Activated CD4-positive, alpha-beta T cell treated with anti-CD3 and anti-CD28 coated beads, Interleukin-2, amount 10 ng/mL, durations not matched to agents 24 days and 14 days (primary cell): ENCODE data around the gene NDUFAF3. TPM values are rescaled to one million over a fixed set of nuclear protein-coding genes. Genes with fewer than 3 reads are reported as not detected.

Experiments
- DNase-seq: peaks from one replicate; pipeline ENCODE4 v3.0.0; 2022
- H3K27ac Mint-ChIP-seq: one replicate; pipeline ENCODE4 v1.8.0; 2022; ENCODE audit warnings: mild to moderate bottlenecking, mixed read lengths
- H3K27me3 Mint-ChIP-seq: one replicate; pipeline ENCODE4 v1.8.0; 2022; ENCODE audit warnings: mixed read lengths
- H3K36me3 Mint-ChIP-seq: one replicate; pipeline ENCODE4 v1.8.0; 2022; ENCODE audit warnings: low read depth, mild to moderate bottlenecking, mixed read lengths
- H3K4me1 Mint-ChIP-seq: one replicate; pipeline ENCODE4 v1.8.0; 2021; ENCODE audit warnings: mixed read lengths
- H3K4me3 Mint-ChIP-seq: one replicate; pipeline ENCODE4 v1.8.0; 2022; ENCODE audit warnings: mild to moderate bottlenecking, moderate library complexity, mixed read lengths
- H3K9me3 Mint-ChIP-seq: one replicate; pipeline ENCODE4 v1.8.0; 2021; ENCODE audit warnings: mixed read lengths
- intact Hi-C: fragments of 100-400 bp; cut with micrococcal nuclease; formaldehyde crosslinking; loops from one replicate; pipeline ENCODE4 v1.15.1; 2023
- total RNA-seq: library from RNA; stranded (reverse); gene quantifications from 2 replicates; pipeline ENCODE4 v1.2.3, GENCODE V29; 2022

NDUFAF3 gene
- 123 and 126 TPM in 2 replicates for total RNA-seq

GRCh38 chr3:49021813-49022687 lies at the start of gene NDUFAF3:
NDUFAF3 (plus strand) TSS chr3:49022121; CDS start chr3:49022145, 24 bp downstream.
- Mint-ChIP-seq H3K27me3 (no peaks in the 10 kb centered on the region), H3K9me3 (no peaks in the 10 kb centered on the region), H3K36me3 (peaks cover 47% of the 10 kb centered on the region), H3K27ac (peak within 1 kb of the TSS; percentile 98), H3K4me1 (peaks cover 35% of the 10 kb centered on the region), H3K4me3 (peak within 1 kb of the TSS; percentile 96)
- intact Hi-C loops: loop anchor here (1.0 to 10.0 kb wide), 5 partner anchors 7 to 837 kb away; partner anchors contain the start of genes ARIH2, CDC25A, IMPDH2 and P4HTM
- peak; percentile 98 for DNase-seq

- Mint-ChIP-seq H3K27ac (no peak overlapping the region), H3K36me3 (peaks cover 58% of the 10 kb centered on the region), H3K4me1 (peaks cover 5% of the 10 kb centered on the region), H3K4me3 (no peak overlapping the region), H3K9me3 (no peaks in the 10 kb centered on the region), H3K27me3 (no peaks in the 10 kb centered on the region)
- DNase-seq: no peak
- intact Hi-C loops: no loop called here
Observed at GRCh38 chr3:48974076-48974864, 47.7 kb upstream of the NDUFAF3 start.

- H3K4me3 Mint-ChIP-seq: no peak overlapping the region
- H3K27me3 Mint-ChIP-seq: no peaks in the 10 kb centered on the region
- intact Hi-C loops: no loop called here
- H3K4me1 Mint-ChIP-seq: no peaks in the 10 kb centered on the region
- peak; percentile 53 for DNase-seq
- peak overlapping the region; percentile 43 for H3K27ac Mint-ChIP-seq
- H3K9me3 Mint-ChIP-seq: no peaks in the 10 kb centered on the region
- peaks cover 65% of the 10 kb centered on the region for H3K36me3 Mint-ChIP-seq
Observed at GRCh38 chr3:48979451-48979850, 42.5 kb upstream of the NDUFAF3 start.

GRCh38 chr3:48980295-48980694 lies 41.6 kb upstream of the NDUFAF3 start:
- Mint-ChIP-seq H3K36me3 (peaks cover 61% of the 10 kb centered on the region), H3K4me1 (no peaks in the 10 kb centered on the region), H3K27me3 (no peaks in the 10 kb centered on the region), H3K9me3 (no peaks in the 10 kb centered on the region), H3K4me3 (no peak overlapping the region), H3K27ac (no peak overlapping the region)
- no peak for DNase-seq
- intact Hi-C loops: no loop called here

- Mint-ChIP-seq H3K27ac (no peak overlapping the region), H3K4me1 (peaks cover 2% of the 10 kb centered on the region), H3K36me3 (peaks cover 56% of the 10 kb centered on the region), H3K9me3 (no peaks in the 10 kb centered on the region), H3K27me3 (no peaks in the 10 kb centered on the region), H3K4me3 (no peak overlapping the region)
- intact Hi-C loops: no loop called here
- no peak for DNase-seq
Observed at GRCh38 chr3:48982016-48982415, 39.9 kb upstream of the NDUFAF3 start.

GRCh38 chr3:48982686-48983085 lies 39.2 kb upstream of the NDUFAF3 start:
- DNase-seq: no peak
- no peak overlapping the region for H3K27ac Mint-ChIP-seq

GRCh38 chr3:48983096-48983495 lies 38.8 kb upstream of the NDUFAF3 start:
- H3K4me3 Mint-ChIP-seq: no peak overlapping the region
- intact Hi-C loops: no loop called here
- no peaks in the 10 kb centered on the region for H3K9me3 Mint-ChIP-seq
- H3K27ac Mint-ChIP-seq: no peak overlapping the region
- no peak for DNase-seq
- peaks cover 6% of the 10 kb centered on the region for H3K4me1 Mint-ChIP-seq
- no peaks in the 10 kb centered on the region for H3K27me3 Mint-ChIP-seq
- H3K36me3 Mint-ChIP-seq: peaks cover 54% of the 10 kb centered on the region

More at GRCh38 chr3:48982686-48983085, 39.2 kb upstream of the NDUFAF3 start:
- Mint-ChIP-seq H3K36me3 (peaks cover 56% of the 10 kb centered on the region), H3K9me3 (no peaks in the 10 kb centered on the region), H3K4me1 (peaks cover 3% of the 10 kb centered on the region), H3K4me3 (no peak overlapping the region), H3K27me3 (no peaks in the 10 kb centered on the region)
- intact Hi-C loops: no loop called here

- Mint-ChIP-seq H3K9me3 (no peaks in the 10 kb centered on the region), H3K4me1 (peaks cover 15% of the 10 kb centered on the region), H3K36me3 (peaks cover 47% of the 10 kb centered on the region), H3K4me3 (no peak overlapping the region), H3K27ac (no peak overlapping the region), H3K27me3 (no peaks in the 10 kb centered on the region)
- intact Hi-C loops: no loop called here
- DNase-seq: no peak
Observed at GRCh38 chr3:48984663-48985062, 37.3 kb upstream of the NDUFAF3 start.

GRCh38 chr3:48985831-48986376 lies 36.0 kb upstream of the NDUFAF3 start:
- H3K27ac Mint-ChIP-seq: no peak overlapping the region
- H3K4me1 Mint-ChIP-seq: peaks cover 17% of the 10 kb centered on the region
- H3K9me3 Mint-ChIP-seq: no peaks in the 10 kb centered on the region
- no peak overlapping the region for H3K4me3 Mint-ChIP-seq
- intact Hi-C loops: no loop called here
- DNase-seq: peak; percentile 53
- H3K36me3 Mint-ChIP-seq: peaks cover 44% of the 10 kb centered on the region
- no peaks in the 10 kb centered on the region for H3K27me3 Mint-ChIP-seq

GRCh38 chr3:48989126-48989795 lies 32.7 kb upstream of the NDUFAF3 start:
- H3K27ac Mint-ChIP-seq: peak overlapping the region; percentile 95
- peak overlapping the region; percentile 96 for H3K4me3 Mint-ChIP-seq
- peaks cover 35% of the 10 kb centered on the region for H3K4me1 Mint-ChIP-seq
- H3K36me3 Mint-ChIP-seq: peaks cover 29% of the 10 kb centered on the region
- H3K27me3 Mint-ChIP-seq: no peaks in the 10 kb centered on the region
- no peaks in the 10 kb centered on the region for H3K9me3 Mint-ChIP-seq
- peak; percentile 58 for DNase-seq
- intact Hi-C loops: loop anchor here (1.0 to 2.0 kb wide), 4 partner anchors 18 to 170 kb away; partner anchors contain the start of genes QRICH1 and WDR6

- Mint-ChIP-seq H3K4me3 (peak within 1 kb of the TSS; percentile 96), H3K9me3 (no peaks in the 10 kb centered on the region), H3K36me3 (peaks cover 28% of the 10 kb centered on the region), H3K27me3 (no peaks in the 10 kb centered on the region), H3K27ac (peak within 1 kb of the TSS; percentile 95), H3K4me1 (peaks cover 36% of the 10 kb centered on the region)
- DNase-seq: peak; percentile 91
- intact Hi-C loops: loop anchor here (1.0 to 2.0 kb wide), 5 partner anchors 17 to 169 kb away; partner anchors contain the start of genes QRICH1 and WDR6
Observed at GRCh38 chr3:48989796-48990635, 31.9 kb upstream of the NDUFAF3 start, which contains the start of gene P4HTM. P4HTM (plus strand) TSS chr3:48990241; CDS start chr3:48990257, 16 bp downstream.

GRCh38 chr3:48990636-48991469 lies 31.1 kb upstream of the NDUFAF3 start:
- peak overlapping the region; percentile 93 for H3K27ac Mint-ChIP-seq
- H3K4me3 Mint-ChIP-seq: peak overlapping the region; percentile 95
- peaks cover 29% of the 10 kb centered on the region for H3K36me3 Mint-ChIP-seq
- H3K27me3 Mint-ChIP-seq: no peaks in the 10 kb centered on the region
- intact Hi-C loops: loop anchor here (1.0 kb wide), 1 partner anchor 30 kb away; no protein-coding TSS in a partner anchor
- DNase-seq: peak; percentile 85
- H3K9me3 Mint-ChIP-seq: no peaks in the 10 kb centered on the region
- H3K4me1 Mint-ChIP-seq: peaks cover 39% of the 10 kb centered on the region
